Transverse colon (tissue), 4 donors: ENCODE results near the gene SH2B2. TPM values are rescaled to one million over a fixed set of nuclear protein-coding genes. Genes with fewer than 3 reads are reported as not detected.

Experiments
- DNase-seq: peaks from one replicate; pipeline ENCODE4 v3.0.0-alpha.2; 2019
- H3K27ac ChIP-seq, 4 donors: fragments of 200-600 bp; sonication (generic); 2 replicates each; pipeline ENCODE4 v1.5.1; 2016 to 2018; ENCODE audit warnings: inconsistent platforms in 4 of 4
- H3K27me3 ChIP-seq: fragments of 200-600 bp; sonication (generic); 2 replicates; pipeline ENCODE4 v1.5.1; 2017; ENCODE audit warnings: inconsistent platforms
- H3K36me3 ChIP-seq, 4 donors: fragments of 200-600 bp; sonication (generic); 2 replicates each; pipeline ENCODE4 v1.5.1; 2017 to 2019; ENCODE audit warnings: inconsistent platforms in 4 of 4
- H3K4me1 ChIP-seq, 4 donors: fragments of 200-600 bp; sonication (generic); 2 replicates each; pipeline ENCODE4 v1.5.1; 2017 to 2020; ENCODE audit warnings: inconsistent platforms in 4 of 4
- H3K4me3 ChIP-seq, 4 donors: fragments of 200-600 bp; sonication (generic); 1 replicate in 1 of 4; 2 replicates in 3 of 4; pipeline versions ENCODE4 v1.5.1 to v1.6.1; 2017 to 2019; ENCODE audit warnings: inconsistent platforms in 4 of 4
- H3K9me3 ChIP-seq, 2 donors: fragments of 200-600 bp; sonication (generic); 2 replicates each; pipeline ENCODE4 v1.5.1; 2017 to 2019; ENCODE audit warnings: inconsistent platforms in 2 of 2
- EP300 ChIP-seq: sonication (generic); formaldehyde crosslinking; IDR thresholded peaks from one replicate; pipeline ENCODE4 v1.6.1; 2017; ENCODE audit warnings: antibody characterized with exemption, low read depth
- POLR2A ChIP-seq: fragments of 450-650 bp; IDR thresholded peaks from one replicate; pipeline ENCODE4 v1.6.1; 2016; ENCODE audit warnings: antibody characterized with exemption, mild to moderate bottlenecking, moderate library complexity
- POLR2AphosphoS5 ChIP-seq, 3 donors: sonication (generic); formaldehyde crosslinking; IDR thresholded peaks; one replicate each; pipeline ENCODE4 v1.6.1; 2016; ENCODE audit warnings: antibody characterized with exemption in 3 of 3
- WGBS, 2 donors: methylation state at CpG; one replicate each; pipeline ENCODE4 v1.1.5; 2018; ENCODE audit warnings: low coverage in 1 of 2; 5-methylcytosine and 5-hydroxymethylcytosine counted together
- in situ Hi-C, 4 donors: fragments of 200-750 bp; cut with MboI; loops; one replicate each; pipeline versions ENCODE4 v1.15.0 to v1.15.1; 2017; ENCODE audit warnings: low sequenced_read_pairs in 3 of 4, low pct_ligation_motif_present in 1 of 4, low pct_unique_long_range_greater_than_20kb in 1 of 4
- intact Hi-C: fragments of 100-400 bp; cut with DNase I; formaldehyde crosslinking; loops from one replicate; pipeline ENCODE4 v1.15.1; 2023; ENCODE audit warnings: low total_unique reads
- total RNA-seq, 4 donors: library from RNA; depleted of rRNA; stranded (reverse); fragments of >200 nt; gene quantifications; one replicate each; pipeline ENCODE4 v1.1.0, GENCODE V29; 2016
- TF ChIP-seq, protein P1 (sequence below), 5 experiments: fragments of 200-600 bp in 3 of 5; fragments of 450-650 bp in 2 of 5; sonication (generic) in 3 of 5; IDR thresholded peaks; 1 replicate in 2 of 5; 2 replicates in 3 of 5; pipeline ENCODE4 v1.5.1; 2016 to 2017; ENCODE audit warnings: antibody characterized with exemption in 5 of 5, inconsistent platforms in 3 of 5, mild to moderate bottlenecking in 2 of 5, moderate library complexity in 1 of 5

Gene SH2B2
- total RNA-seq, 4 donors from 2014 or later, result 2.0 to 7.6 (median 2.2) TPM; not detected in 1

- Histone ChIP-seq H3K9me3 (no peaks in the 10 kb centered on the region), H3K36me3 (no peaks in the 10 kb centered on the region), H3K4me1 (peaks cover 0 to 10% (median 1%) of the 10 kb centered on the region in 4 donors), H3K27ac (no peak overlapping the region), H3K27me3 (no peaks in the 10 kb centered on the region), H3K4me3 (no peak overlapping the region)
- TF ChIP-seq POLR2A (no peak), EP300 (no peak), POLR2AphosphoS5 (IDR thresholded peaks at IDR 0.05) (no peak)
- TF ChIP-seq, protein P1, sequence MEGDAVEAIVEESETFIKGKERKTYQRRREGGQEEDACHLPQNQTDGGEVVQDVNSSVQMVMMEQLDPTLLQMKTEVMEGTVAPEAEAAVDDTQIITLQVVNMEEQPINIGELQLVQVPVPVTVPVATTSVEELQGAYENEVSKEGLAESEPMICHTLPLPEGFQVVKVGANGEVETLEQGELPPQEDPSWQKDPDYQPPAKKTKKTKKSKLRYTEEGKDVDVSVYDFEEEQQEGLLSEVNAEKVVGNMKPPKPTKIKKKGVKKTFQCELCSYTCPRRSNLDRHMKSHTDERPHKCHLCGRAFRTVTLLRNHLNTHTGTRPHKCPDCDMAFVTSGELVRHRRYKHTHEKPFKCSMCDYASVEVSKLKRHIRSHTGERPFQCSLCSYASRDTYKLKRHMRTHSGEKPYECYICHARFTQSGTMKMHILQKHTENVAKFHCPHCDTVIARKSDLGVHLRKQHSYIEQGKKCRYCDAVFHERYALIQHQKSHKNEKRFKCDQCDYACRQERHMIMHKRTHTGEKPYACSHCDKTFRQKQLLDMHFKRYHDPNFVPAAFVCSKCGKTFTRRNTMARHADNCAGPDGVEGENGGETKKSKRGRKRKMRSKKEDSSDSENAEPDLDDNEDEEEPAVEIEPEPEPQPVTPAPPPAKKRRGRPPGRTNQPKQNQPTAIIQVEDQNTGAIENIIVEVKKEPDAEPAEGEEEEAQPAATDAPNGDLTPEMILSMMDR (IDR thresholded peaks at IDR 0.05), result no peak
- WGBS, 2 donors, result 84% methylated on average over 10 of the region's 10 CpGs; no CpG with 5 or more reads in 1 of the 2 donors
- no peak for DNase-seq
- intact Hi-C loops, result no loop called here
- in situ Hi-C loops, result no loop called here
These were observed 18.0 kb upstream of the SH2B2 start for GRCh38 chr7:102268635-102269034.

GRCh38 chr7:102270178-102270887 lies 16.3 kb upstream of the SH2B2 start:
- DNase-seq, result no peak
- TF ChIP-seq, protein P1 (IDR thresholded peaks at IDR 0.05), result no peak
- TF ChIP-seq POLR2A, result no peak
- no peaks in the 10 kb centered on the region for H3K27me3 ChIP-seq
- no peaks in the 10 kb centered on the region for H3K36me3 ChIP-seq
- peaks cover 0 to 11% (median 2%) of the 10 kb centered on the region in 4 donors for H3K4me1 ChIP-seq
- intact Hi-C loops, result loop anchor here (2.0 to 5.0 kb wide), 2 partner anchors 668 to 728 kb away; no protein-coding TSS in a partner anchor
- no peak overlapping the region for H3K27ac ChIP-seq
- no peaks in the 10 kb centered on the region for H3K9me3 ChIP-seq
- H3K4me3 ChIP-seq, result no peak overlapping the region
- 78% methylated on average over 10 of the region's 13 CpGs; no CpG with 5 or more reads in 1 of the 2 donors for WGBS, 2 donors
- in situ Hi-C loops, result loop anchor here (5.0 to 10.0 kb wide), 2 partner anchors 726 to 728 kb away; no protein-coding TSS in a partner anchor

DNA sequence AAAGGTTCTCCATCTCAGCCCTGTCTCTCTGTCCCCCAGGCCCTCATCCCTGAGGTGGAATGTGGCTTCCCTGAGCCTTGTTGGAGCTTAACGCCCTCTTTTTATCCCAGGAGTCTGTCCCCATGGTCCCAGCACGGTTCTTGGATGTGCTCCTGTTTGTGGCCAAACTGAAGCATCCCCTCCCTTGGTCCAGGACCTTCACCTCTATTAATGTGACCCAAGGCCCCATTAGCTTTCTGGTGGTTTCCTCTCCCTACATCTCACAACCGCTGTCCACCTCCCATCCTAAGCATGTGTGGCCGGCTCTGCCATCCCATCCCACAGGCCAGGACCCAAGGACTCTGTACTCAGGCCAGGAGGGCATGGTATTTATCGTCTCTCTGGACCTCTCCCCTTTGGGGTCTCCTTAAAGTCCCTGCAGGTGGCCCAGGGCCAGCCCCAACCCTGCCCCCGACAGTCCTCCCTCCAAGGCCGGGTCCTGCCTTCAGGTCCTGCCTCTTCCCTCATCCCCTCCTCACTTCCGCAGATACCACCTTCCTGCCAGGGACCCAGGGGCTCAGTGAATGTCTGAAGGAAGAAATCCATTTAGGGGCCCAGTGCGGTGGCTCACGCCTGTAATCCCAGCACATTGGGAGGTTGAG lies 15.4 kb upstream of the SH2B2 start:
- intact Hi-C loops, result loop anchor here (2.0 to 5.0 kb wide), 2 partner anchors 668 to 729 kb away; no protein-coding TSS in a partner anchor
- no peak for DNase-seq
- Histone ChIP-seq H3K4me3 (no peak overlapping the region), H3K9me3 (no peaks in the 10 kb centered on the region), H3K4me1 (peaks cover 0 to 11% (median 2%) of the 10 kb centered on the region in 4 donors), H3K27ac (no peak overlapping the region), H3K36me3 (no peaks in the 10 kb centered on the region), H3K27me3 (no peaks in the 10 kb centered on the region)
- in situ Hi-C loops, result loop anchor here (5.0 to 10.0 kb wide), 2 partner anchors 726 to 729 kb away; no protein-coding TSS in a partner anchor
- 93 to 97% methylated on average over 3 to 10 of the region's 10 CpGs for WGBS, 2 donors
- no peak for TF ChIP-seq EP300
- TF ChIP-seq POLR2AphosphoS5 (IDR thresholded peaks at IDR 0.05), result no peak
- no peak for TF ChIP-seq POLR2A
- TF ChIP-seq, protein P1 (IDR thresholded peaks at IDR 0.05), result no peak
